HG03521 (cell line): Measurements from ENCODE around the gene FBXW12.
A peak's percentile ranks its signal among the peaks of the same experiment; 100 is the strongest.

Source experiments
- ATAC-seq: cut with Tn5 transposase; IDR thresholded peaks from one replicate; pipeline ENCODE4 v1.9.1; 2021; ENCODE audit warnings: mild to moderate bottlenecking, moderate library complexity; ENCODE audit not compliant: unreplicated experiment

FBXW12 gene

GRCh38 chr3:48434591-48435222, 62.7 kb downstream of the FBXW12 start:
- no peak for ATAC-seq

- ATAC-seq = no peak
Observed at GRCh38 chr3:48435223-48435595, 63.2 kb downstream of the FBXW12 start.

GRCh38 chr3:48435774-48436476, 63.9 kb downstream of the FBXW12 start:
- ATAC-seq = no peak

GRCh38 chr3:48436477-48436787, 64.4 kb downstream of the FBXW12 start:
- ATAC-seq = no peak

GRCh38 chr3:48436855-48437254, 64.8 kb downstream of the FBXW12 start:
- ATAC-seq = no peak

GRCh38 chr3:48437812-48438211, 65.8 kb downstream of the FBXW12 start:
- ATAC-seq = no peak

- peak; percentile 99 for ATAC-seq
Observed at GRCh38 chr3:48439820-48440589, 68.0 kb downstream of the FBXW12 start, which contains the start of the genes CCDC51 and TMA7. Gene CCDC51 (minus strand): TSS chr3:48440119. CDS start chr3:48435128, 4,991 bp downstream. Gene TMA7 (plus strand): TSS chr3:48440257. CDS start chr3:48440297, 40 bp downstream.

- ATAC-seq = no peak
Observed at GRCh38 chr3:48440590-48440958, 68.6 kb downstream of the FBXW12 start.

GRCh38 chr3:48441940-48442339, 69.9 kb downstream of the FBXW12 start:
- no peak for ATAC-seq
